Activated T-cell treated with anti-CD3 and anti-CD28 coated beads for 24 hours (primary cell): Measurements from ENCODE around the gene RNF223.

Experiments used
- DNase-seq: peaks from one replicate; pipeline ENCODE4 v3.0.0-alpha.2; 2020; ENCODE audit warnings: low read depth

The RNF223 gene

GRCh38 chr1:1026599-1027413, 47.3 kb downstream of the RNF223 start:
- no peak for DNase-seq

- DNase-seq, result no peak
These were observed 48.4 kb downstream of the RNF223 start for GRCh38 chr1:1025730-1026129.

GRCh38 chr1:1024771-1025699, 49.1 kb downstream of the RNF223 start:
- DNase-seq, result no peak

- no peak for DNase-seq
These were observed 49.8 kb downstream of the RNF223 start for GRCh38 chr1:1024149-1024770.

- DNase-seq, result no peak
These were observed 50.4 kb downstream of the RNF223 start for GRCh38 chr1:1023700-1024099.

GRCh38 chr1:1022302-1023009, 51.6 kb downstream of the RNF223 start:
- no peak for DNase-seq

GRCh38 chr1:1021920-1022259, 52.2 kb downstream of the RNF223 start:
- no peak for DNase-seq

- DNase-seq, result no peak
These were observed 52.8 kb downstream of the RNF223 start for GRCh38 chr1:1021010-1021919.
